ENCODE results near the gene MYEF2.

GRCh38 chr15:48147358-48147757, 30.7 kb downstream of the MYEF2 start:
- no peak for TF ChIP-seq POLR2AphosphoS5 (IDR thresholded peaks at IDR 0.05; ENCODE audit: low read depth, low read length)
- TF ChIP-seq TAF1 (IDR thresholded peaks at IDR 0.05; ENCODE audit: borderline replicate concordance, insufficient read depth, low read length), result no peak
- TF ChIP-seq SIN3A (IDR thresholded peaks at IDR 0.05; ENCODE audit: borderline replicate concordance, insufficient read depth, low read length), result no peak
- no peak for TF ChIP-seq REST (IDR thresholded peaks at IDR 0.05; ENCODE audit: insufficient read depth in 1 of 2, low read depth in 2 of 2, low read length in 2 of 2)
- TF ChIP-seq FOXP2 (optimal IDR thresholded peaks at IDR 0.05; ENCODE audit: borderline replicate concordance, extremely low read depth, extremely low read length, insufficient read depth), result no peak

Data from PFSK-1 (cell line).